HepG2 (cell line): ENCODE data around the gene ZNF546. TPM values are rescaled to one million over a fixed set of nuclear protein-coding genes. Genes with fewer than 3 reads are reported as not detected.

Experiments used
- ERF ChIP-seq: IDR thresholded peaks from 2 replicates; pipeline ENCODE4 v1.6.1; 2018; ENCODE audit warnings: missing biosample characterization, missing genetic modification reagents
- ETS1 ChIP-seq: sonication (generic); formaldehyde crosslinking; IDR thresholded peaks from 2 replicates; pipeline ENCODE4 v1.4.0; 2020; ENCODE audit warnings: missing genetic modification reagents
- FUBP1 ChIP-seq: sonication (generic); formaldehyde crosslinking; IDR thresholded peaks from 2 replicates; pipeline ENCODE4 v1.5.1; 2020; ENCODE audit warnings: missing genetic modification reagents, mild to moderate bottlenecking, borderline replicate concordance
- GABPA ChIP-seq, 2 experiments: IDR thresholded peaks; 2 replicates each; pipeline ENCODE4 v1.6.1; 2011 to 2016; ENCODE audit warnings: low read depth in 2 of 2, low read length in 1 of 2, missing biosample characterization in 1 of 2, missing genetic modification characterization in 1 of 2
- GFI1 ChIP-seq: sonication (generic); formaldehyde crosslinking; IDR thresholded peaks from 2 replicates; pipeline ENCODE4 v1.5.0; 2020; ENCODE audit warnings: missing genetic modification reagents, mild to moderate bottlenecking, borderline replicate concordance
- HCFC1 ChIP-seq: fragments of 150-350 bp; IDR thresholded peaks from 2 replicates; pipeline ENCODE4 v1.6.1; 2014; ENCODE audit warnings: low read depth, low read length
- KAT8 ChIP-seq: IDR thresholded peaks from 2 replicates; pipeline ENCODE4 v1.6.1; 2016; ENCODE audit warnings: missing genetic modification reagents, missing compliant biosample characterization
- LRRFIP1 ChIP-seq: sonication (generic); formaldehyde crosslinking; conservative IDR thresholded peaks from 2 replicates; pipeline ENCODE4 v1.4.0; 2020; ENCODE audit warnings: missing genetic modification reagents
- MTA3 ChIP-seq: sonication (generic); formaldehyde crosslinking; IDR thresholded peaks from 2 replicates; pipeline ENCODE4 v1.4.0; 2020; ENCODE audit warnings: missing genetic modification reagents
- NCOA5 ChIP-seq: sonication (generic); formaldehyde crosslinking; IDR thresholded peaks from 2 replicates; pipeline ENCODE4 v1.4.0; 2020; ENCODE audit warnings: missing genetic modification reagents
- NR2F2 ChIP-seq: IDR thresholded peaks from 2 replicates; pipeline ENCODE4 v1.6.1; 2012; ENCODE audit warnings: low read depth, inconsistent platforms, borderline replicate concordance
- ZBTB1 ChIP-seq: sonication (generic); formaldehyde crosslinking; IDR thresholded peaks from 2 replicates; pipeline ENCODE4 v1.4.0; 2020; ENCODE audit warnings: missing genetic modification reagents, borderline replicate concordance
- ZBTB33 ChIP-seq: sonication (generic); formaldehyde crosslinking; IDR thresholded peaks from 2 replicates; pipeline ENCODE4 v1.4.0; 2020; ENCODE audit warnings: missing genetic modification reagents
- ZFP90 ChIP-seq: sonication (generic); formaldehyde crosslinking; IDR thresholded peaks from 2 replicates; pipeline ENCODE4 v1.8.0; 2022; ENCODE audit warnings: missing genetic modification reagents, mild to moderate bottlenecking, inconsistent platforms, borderline replicate concordance
- ZFY ChIP-seq: sonication (generic); formaldehyde crosslinking; IDR thresholded peaks from 2 replicates; pipeline ENCODE4 v1.4.0; 2020; ENCODE audit warnings: missing genetic modification reagents
- ZNF501 ChIP-seq: sonication (generic); formaldehyde crosslinking; IDR thresholded peaks from 2 replicates; pipeline ENCODE4 v1.5.1; 2020; ENCODE audit warnings: mild to moderate bottlenecking, moderate library complexity, missing genetic modification reagents
- ZNF510 ChIP-seq: sonication (generic); formaldehyde crosslinking; IDR thresholded peaks from 2 replicates; pipeline ENCODE4 v1.4.0; 2020; ENCODE audit warnings: low read depth, mild to moderate bottlenecking, missing genetic modification reagents
- ZNF761 ChIP-seq: sonication (generic); formaldehyde crosslinking; conservative IDR thresholded peaks from 2 replicates; pipeline ENCODE4 v1.4.0; 2020; ENCODE audit warnings: mild to moderate bottlenecking, missing genetic modification reagents
- polyA plus RNA-seq, 8 experiments: library from polyadenylated mRNA; depleted of rRNA in 3 of 8; stranded (reverse) in 7 of 8; unstranded in 1 of 8; fragments of >200 nt; fragmentation: Illumina TruSeq in 4 of 8; extraction: Trizol in 4 of 8; gene quantifications; 2 replicates each; pipeline versions ENCODE4 v1.2.1 to v1.2.3, GENCODE V29; 2011 to 2016; ENCODE audit warnings: low read depth in 4 of 8, missing spikeins in 1 of 8, mixed read lengths in 1 of 8; ENCODE audit not compliant: insufficient read depth in 1 of 8
- total RNA-seq, 5 experiments: library from RNA; depleted of rRNA; stranded (reverse); fragments of >200 nt; fragmentation: Illumina TruSeq; extraction: Trizol; gene quantifications; 2 replicates each; pipeline ENCODE4 v1.2.3, GENCODE V29; 2016; ENCODE audit warnings: low read depth in 1 of 5
- TF ChIP-seq, protein P1 (sequence below): sonication (generic); formaldehyde crosslinking; IDR thresholded peaks from 2 replicates; pipeline ENCODE4 v1.4.0; 2020; ENCODE audit warnings: mild to moderate bottlenecking, missing genetic modification reagents

ZNF546 gene
- total and polyA plus RNA-seq, 2 of the 13 experiments (the other 11 are each of a cell fraction or from before 2014, with no cell fraction given): 2.2 to 4.1 TPM

GRCh38 chr19:39996811-39997637 lies at the start of gene ZNF546 (continued):
- no peak for TF ChIP-seq FUBP1
- peak; percentile 98 for TF ChIP-seq ZFY
- peak; percentile 69 for TF ChIP-seq GABPA (IDR thresholded peaks at IDR 0.05; ENCODE audit: low read depth, low read length)
- TF ChIP-seq GABPA (CRISPR knock-in tag; IDR thresholded peaks at IDR 0.05; ENCODE audit: low read depth): peak; percentile 90
- TF ChIP-seq, protein P1, sequence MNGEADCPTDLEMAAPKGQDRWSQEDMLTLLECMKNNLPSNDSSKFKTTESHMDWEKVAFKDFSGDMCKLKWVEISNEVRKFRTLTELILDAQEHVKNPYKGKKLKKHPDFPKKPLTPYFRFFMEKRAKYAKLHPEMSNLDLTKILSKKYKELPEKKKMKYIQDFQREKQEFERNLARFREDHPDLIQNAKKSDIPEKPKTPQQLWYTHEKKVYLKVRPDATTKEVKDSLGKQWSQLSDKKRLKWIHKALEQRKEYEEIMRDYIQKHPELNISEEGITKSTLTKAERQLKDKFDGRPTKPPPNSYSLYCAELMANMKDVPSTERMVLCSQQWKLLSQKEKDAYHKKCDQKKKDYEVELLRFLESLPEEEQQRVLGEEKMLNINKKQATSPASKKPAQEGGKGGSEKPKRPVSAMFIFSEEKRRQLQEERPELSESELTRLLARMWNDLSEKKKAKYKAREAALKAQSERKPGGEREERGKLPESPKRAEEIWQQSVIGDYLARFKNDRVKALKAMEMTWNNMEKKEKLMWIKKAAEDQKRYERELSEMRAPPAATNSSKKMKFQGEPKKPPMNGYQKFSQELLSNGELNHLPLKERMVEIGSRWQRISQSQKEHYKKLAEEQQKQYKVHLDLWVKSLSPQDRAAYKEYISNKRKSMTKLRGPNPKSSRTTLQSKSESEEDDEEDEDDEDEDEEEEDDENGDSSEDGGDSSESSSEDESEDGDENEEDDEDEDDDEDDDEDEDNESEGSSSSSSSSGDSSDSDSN (CRISPR knock-in tag): peak; percentile 75
- peak; percentile 94 for TF ChIP-seq ZNF501 (CRISPR knock-in tag)
- TF ChIP-seq HCFC1: peak; percentile 81
- no peak for TF ChIP-seq NCOA5 (CRISPR knock-in tag)
- no peak for TF ChIP-seq MTA3
- TF ChIP-seq KAT8 (CRISPR knock-in tag): peak; percentile 75
- peak; percentile 82; the same call in 1 of the 2 replicates for TF ChIP-seq ZNF510 (CRISPR knock-in tag)
- TF ChIP-seq ETS1 (CRISPR knock-in tag): no peak
- TF ChIP-seq ZBTB1 (CRISPR knock-in tag): 0 out of 2 replicates have a peak, but pooled peaks have one; percentile 74
- TF ChIP-seq GFI1: no peak; the same call in 1 of the 2 replicates
- TF ChIP-seq ZNF761 (CRISPR knock-in tag): peak; percentile 86; the same call in 1 of the 2 replicates
- TF ChIP-seq ZFP90 (CRISPR knock-in tag): peak; percentile 73; the same call in 1 of the 2 replicates
- TF ChIP-seq NR2F2: no peak
- TF ChIP-seq ZBTB33: no peak
- peak; percentile 69 for TF ChIP-seq ERF
- no peak for TF ChIP-seq LRRFIP1 (CRISPR knock-in tag)
